SK-N-SH treated with all-trans-retinoic acid at 6 μM for 48 hours (cell line): ENCODE measurements around the gene OLFM1.

Experiments used
- ARNTL ChIP-seq: fragments of 450-650 bp; formaldehyde crosslinking; IDR thresholded peaks from 2 replicates; pipeline ENCODE4 v1.5.0; 2020; ENCODE audit warnings: low read depth, mild to moderate bottlenecking, moderate library complexity, borderline replicate concordance
- BACH2 ChIP-seq: fragments of 250-450 bp; sonication (Bioruptor Pico); IDR thresholded peaks from 2 replicates; pipeline ENCODE4 v1.9.0; 2021; ENCODE audit warnings: mild to moderate bottlenecking, borderline replicate concordance
- CREB5 ChIP-seq: fragments of 250-450 bp; sonication (Bioruptor Pico); IDR thresholded peaks from 2 replicates; pipeline ENCODE4 v1.5.1; 2020; ENCODE audit warnings: low read depth, mild to moderate bottlenecking, moderate library complexity
- CSDC2 ChIP-seq: fragments of 250-450 bp; sonication (Bioruptor Pico); IDR thresholded peaks from 2 replicates; pipeline ENCODE4 v1.5.0; 2020; ENCODE audit warnings: mild to moderate bottlenecking, moderate library complexity
- OSR1 ChIP-seq: fragments of 250-450 bp; sonication (Bioruptor Pico); IDR thresholded peaks from 2 replicates; pipeline ENCODE4 v1.8.0; 2022; ENCODE audit warnings: moderate library complexity, mild to moderate bottlenecking, inconsistent platforms
- PATZ1 ChIP-seq: fragments of 250-450 bp; sonication (Bioruptor Pico); IDR thresholded peaks from 2 replicates; pipeline ENCODE4 v1.8.0; 2020; ENCODE audit warnings: mild to moderate bottlenecking, moderate library complexity, borderline replicate concordance
- PPARA ChIP-seq: fragments of 250-450 bp; sonication (Bioruptor Pico); IDR thresholded peaks from 2 replicates; pipeline ENCODE4 v1.5.0; 2020; ENCODE audit warnings: mild to moderate bottlenecking, borderline replicate concordance
- TOX ChIP-seq: fragments of 250-450 bp; sonication (Bioruptor Pico); IDR thresholded peaks from 2 replicates; pipeline ENCODE4 v1.8.0; 2021; ENCODE audit warnings: mild to moderate bottlenecking, moderate library complexity, borderline replicate concordance
- TSHZ2 ChIP-seq: fragments of 250-450 bp; sonication (Bioruptor Pico); IDR thresholded peaks from 2 replicates; pipeline ENCODE4 v1.5.0; 2020; ENCODE audit warnings: mild to moderate bottlenecking, moderate library complexity
- ZC3H10 ChIP-seq: fragments of 250-450 bp; sonication (Bioruptor Pico); IDR thresholded peaks from 2 replicates; pipeline ENCODE4 v1.5.1; 2021; ENCODE audit warnings: mild to moderate bottlenecking, moderate library complexity

GRCh38 chr9:135105938-135106491 is 18.5 kb downstream of the OLFM1 start:
- TF ChIP-seq TSHZ2 (no peak), PATZ1 (no peak), CSDC2 (no peak), OSR1 (CRISPR knock-in tag) (no peak), BACH2 (CRISPR knock-in tag) (no peak), PPARA (CRISPR knock-in tag) (no peak), ZC3H10 (no peak), ARNTL (CRISPR knock-in tag) (no peak), TOX (CRISPR knock-in tag) (no peak), CREB5 (CRISPR knock-in tag) (no peak)
